Measurements from ENCODE around the gene ANO2. TPM values are rescaled to one million over a fixed set of nuclear protein-coding genes. Genes with fewer than 3 reads are reported as not detected.

ANO2 gene
- total RNA-seq, 6 experiments from 2014 or later = 0.15 to 0.51 (median 0.25) TPM; not detected in 3

DNA sequence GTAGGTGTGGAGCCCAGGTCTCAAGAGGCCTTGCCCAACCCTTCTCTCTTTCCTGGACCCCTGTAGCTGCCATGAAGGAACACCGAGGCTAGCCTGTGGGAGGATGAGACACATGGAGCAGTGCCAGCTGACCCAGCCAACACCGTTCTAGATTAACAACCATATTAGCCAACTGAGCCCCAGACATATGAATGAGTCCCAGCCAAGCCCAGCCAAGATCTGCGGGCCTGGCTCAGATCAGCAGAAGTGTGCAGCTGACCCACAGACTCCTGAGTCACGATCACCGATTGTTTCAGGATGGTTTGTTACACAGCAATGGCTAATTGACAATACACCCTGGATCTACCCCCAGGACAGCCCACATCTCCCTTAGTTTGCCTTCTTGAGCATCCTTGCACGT is 431.0 kb downstream of the ANO2 start:
- no peak for DNase-seq
- Mint-ChIP-seq H3K27me3 (ENCODE audit: insufficient read depth) (no peaks in the 10 kb centered on the region), H3K27ac (no peak overlapping the region), H3K4me1 (ENCODE audit: low read depth) (peaks cover 12% of the 10 kb centered on the region), H3K36me3 (ENCODE audit: low read depth) (no peaks in the 10 kb centered on the region), H3K4me3 (no peak overlapping the region), H3K9me3 (no peaks in the 10 kb centered on the region)
- TF ChIP-seq, protein P1, sequence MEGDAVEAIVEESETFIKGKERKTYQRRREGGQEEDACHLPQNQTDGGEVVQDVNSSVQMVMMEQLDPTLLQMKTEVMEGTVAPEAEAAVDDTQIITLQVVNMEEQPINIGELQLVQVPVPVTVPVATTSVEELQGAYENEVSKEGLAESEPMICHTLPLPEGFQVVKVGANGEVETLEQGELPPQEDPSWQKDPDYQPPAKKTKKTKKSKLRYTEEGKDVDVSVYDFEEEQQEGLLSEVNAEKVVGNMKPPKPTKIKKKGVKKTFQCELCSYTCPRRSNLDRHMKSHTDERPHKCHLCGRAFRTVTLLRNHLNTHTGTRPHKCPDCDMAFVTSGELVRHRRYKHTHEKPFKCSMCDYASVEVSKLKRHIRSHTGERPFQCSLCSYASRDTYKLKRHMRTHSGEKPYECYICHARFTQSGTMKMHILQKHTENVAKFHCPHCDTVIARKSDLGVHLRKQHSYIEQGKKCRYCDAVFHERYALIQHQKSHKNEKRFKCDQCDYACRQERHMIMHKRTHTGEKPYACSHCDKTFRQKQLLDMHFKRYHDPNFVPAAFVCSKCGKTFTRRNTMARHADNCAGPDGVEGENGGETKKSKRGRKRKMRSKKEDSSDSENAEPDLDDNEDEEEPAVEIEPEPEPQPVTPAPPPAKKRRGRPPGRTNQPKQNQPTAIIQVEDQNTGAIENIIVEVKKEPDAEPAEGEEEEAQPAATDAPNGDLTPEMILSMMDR (IDR thresholded peaks at IDR 0.05) = no peak

GRCh38 chr12:5513406-5513805 is 431.7 kb downstream of the ANO2 start:
- Mint-ChIP-seq H3K4me1 (ENCODE audit: low read depth) (peaks cover 12% of the 10 kb centered on the region), H3K27ac (no peak overlapping the region), H3K27me3 (ENCODE audit: insufficient read depth) (no peaks in the 10 kb centered on the region), H3K4me3 (no peak overlapping the region), H3K36me3 (ENCODE audit: low read depth) (no peaks in the 10 kb centered on the region), H3K9me3 (no peaks in the 10 kb centered on the region)
- TF ChIP-seq, protein P1 (IDR thresholded peaks at IDR 0.05) = no peak
- no peak for DNase-seq

Other genes starting within 250 kb of the ANO2 start
- gene VWF, start 179.4 kb upstream of the ANO2 start, total RNA-seq (2021; fragmentation: NEBNext Ultra II Directional; extraction: Animal tissue kit (Norgen Biotek cat#: 25700)) = under 1 TPM; 0.02 to 0.25 (median 0.10) TPM

Data from HFFc6 (cell line).